SK-N-SH (cell line): Measurements from ENCODE around the gene SH3RF2. TPM values are rescaled to one million over a fixed set of nuclear protein-coding genes. Genes with fewer than 3 reads are reported as not detected.

Source experiments
- CTCF ChIA-PET: fragments of 300-600, 350-600 bp; formaldehyde crosslinking; extraction: SDS; loops from one replicate; lab custom pipeline; 2021; lab: Yijun Ruan, JAX
- POLR2A ChIA-PET: fragments of 350-600 bp; sonication (Branson Sonifier 250); formaldehyde crosslinking; extraction: SDS; loops from one replicate; lab custom pipeline; 2020; ENCODE audit warnings: antibody characterized with exemption, inconsistent platforms; lab: Yijun Ruan, JAX
- DNase-seq: peaks from one replicate; pipeline ENCODE4 v3.0.0; 2012
- H2AFZ ChIP-seq: fragments of 200-600 bp; sonication (generic); 2 replicates; pipeline ENCODE4 v1.8.1; 2016; ENCODE audit warnings: antibody characterized with exemption, mild to moderate bottlenecking, low read depth
- H3F3A ChIP-seq: fragments of 200-600 bp; sonication (generic); replicated peaks from 2 replicates; pipeline ENCODE3; 2016; ENCODE audit warnings: antibody characterized with exemption, mild to moderate bottlenecking; ENCODE audit not compliant: insufficient read depth
- H3K27ac ChIP-seq, 2 experiments: fragments of 200-500 bp in 1 of 2; fragments of 200-600 bp in 1 of 2; sonication (Bioruptor generic) in 1 of 2; sonication (generic), shearing (Covaris generic) in 1 of 2; 2 replicates each; pipeline versions ENCODE4 v1.5.1 to v1.6.1; 2014 to 2016; ENCODE audit warnings: low read depth in 2 of 2, inconsistent platforms in 1 of 2, low read length in 1 of 2, mild to moderate bottlenecking in 1 of 2, mixed read lengths in 1 of 2
- H3K27me3 ChIP-seq: fragments of 200-600 bp; sonication (generic), shearing (Covaris generic); 2 replicates; pipeline ENCODE4 v1.6.1; 2016; ENCODE audit warnings: mixed run types; ENCODE audit not compliant: insufficient read depth
- H3K36me3 ChIP-seq, 2 experiments: fragments of 200-500 bp in 1 of 2; fragments of 200-600 bp in 1 of 2; sonication (Bioruptor generic) in 1 of 2; sonication (generic) in 1 of 2; replicated peaks in 1 of 2; 2 replicates each; pipeline versions ENCODE3 to v1.5.1; 2014 to 2016; ENCODE audit warnings: low read length in 1 of 2, mild to moderate bottlenecking in 1 of 2; ENCODE audit not compliant: insufficient read depth in 2 of 2, control insufficient read depth in 1 of 2
- H3K4me1 ChIP-seq, 2 experiments: fragments of 200-500 bp in 1 of 2; fragments of 200-600 bp in 1 of 2; sonication (Bioruptor generic) in 1 of 2; sonication (generic), shearing (Covaris generic) in 1 of 2; 2 replicates each; pipeline versions ENCODE4 v1.5.1 to v1.6.1; 2014 to 2016; ENCODE audit warnings: low read depth in 1 of 2, low read length in 1 of 2, mixed run types in 1 of 2; ENCODE audit not compliant: insufficient read depth in 2 of 2, control insufficient read depth in 1 of 2
- H3K4me2 ChIP-seq: fragments of 200-600 bp; sonication (generic), shearing (Covaris generic); 2 replicates; pipeline ENCODE4 v1.6.1; 2017; ENCODE audit warnings: mixed run types
- H3K4me3 ChIP-seq, 2 experiments: fragments of 200-500 bp in 1 of 2; fragments of 200-600 bp in 1 of 2; sonication (Bioruptor generic) in 1 of 2; sonication (generic), shearing (Covaris generic) in 1 of 2; 2 replicates each; pipeline versions ENCODE4 v1.5.1 to v1.8.1; 2014 to 2016; ENCODE audit warnings: low read depth in 2 of 2, inconsistent platforms in 1 of 2, low read length in 1 of 2, mild to moderate bottlenecking in 1 of 2, mixed read lengths in 1 of 2, moderate library complexity in 1 of 2
- H3K79me2 ChIP-seq: fragments of 200-600 bp; sonication (generic); 2 replicates; pipeline ENCODE4 v1.8.1; 2017; ENCODE audit warnings: mild to moderate bottlenecking; ENCODE audit not compliant: insufficient read depth
- H3K9ac ChIP-seq: fragments of 200-600 bp; sonication (generic); 2 replicates; pipeline ENCODE4 v1.6.1; 2017; ENCODE audit warnings: mixed run types
- H3K9me2 ChIP-seq: fragments of 200-600 bp; sonication (generic); 2 replicates; pipeline ENCODE4 v1.6.1; 2017; ENCODE audit warnings: mixed run types
- H3K9me3 ChIP-seq: fragments of 200-600 bp; sonication (generic); 2 replicates; pipeline ENCODE4 v1.6.1; 2017; ENCODE audit warnings: mixed run types, mild to moderate bottlenecking, moderate library complexity
- H4K20me1 ChIP-seq: fragments of 200-600 bp; sonication (generic); 2 replicates; pipeline ENCODE4 v1.6.1; 2017; ENCODE audit warnings: mild to moderate bottlenecking, mixed run types; ENCODE audit not compliant: insufficient read depth
- CHD2 ChIP-seq: fragments of 150-350 bp; IDR thresholded peaks from 2 replicates; pipeline ENCODE4 v1.6.1; 2018; ENCODE audit warnings: low read length; ENCODE audit not compliant: partially characterized antibody
- EZH2phosphoT487 ChIP-seq: fragments of 200-600 bp; sonication (generic); IDR thresholded peaks from 2 replicates; pipeline ENCODE4 v1.6.1; 2017; ENCODE audit warnings: low read depth, mixed run types, mild to moderate bottlenecking, antibody characterized with exemption, moderate library complexity, borderline replicate concordance
- FOSL2 ChIP-seq: IDR thresholded peaks from 2 replicates; pipeline ENCODE4 v1.4.0; 2012; ENCODE audit warnings: low read depth, mild to moderate bottlenecking, moderate library complexity, borderline replicate concordance
- FOXJ3 ChIP-seq: sonication (generic); formaldehyde crosslinking; IDR thresholded peaks from 2 replicates; pipeline ENCODE4 v1.5.1; 2020; ENCODE audit warnings: mild to moderate bottlenecking, missing genetic modification reagents
- GATA2 ChIP-seq: sonication (generic); formaldehyde crosslinking; IDR thresholded peaks from 2 replicates; pipeline ENCODE4 v1.5.0; 2020; ENCODE audit warnings: mild to moderate bottlenecking, missing genetic modification reagents
- JUND ChIP-seq: IDR thresholded peaks from 2 replicates; pipeline ENCODE4 v1.4.0; 2012
- MEF2A ChIP-seq: IDR thresholded peaks from 2 replicates; pipeline ENCODE4 v1.4.0; 2012; ENCODE audit warnings: low read depth, borderline replicate concordance
- MXI1 ChIP-seq: IDR thresholded peaks from 2 replicates; pipeline ENCODE4 v1.6.1; 2012; ENCODE audit warnings: mild to moderate bottlenecking, low read depth, low read length, improper control_type of control experiment
- NFIC ChIP-seq: IDR thresholded peaks from 2 replicates; pipeline ENCODE4 v1.4.0; 2012; ENCODE audit warnings: borderline replicate concordance
- NRF1 ChIP-seq: IDR thresholded peaks from 2 replicates; pipeline ENCODE4 v1.6.1; 2012; ENCODE audit warnings: low read depth, mild to moderate bottlenecking, low read length
- PBX3 ChIP-seq: IDR thresholded peaks from 2 replicates; pipeline ENCODE4; 2012
- POLR2AphosphoS5 ChIP-seq: IDR thresholded peaks from 2 replicates; pipeline ENCODE4 v1.6.1; 2012; ENCODE audit warnings: low read depth, low read length
- REST ChIP-seq: IDR thresholded peaks from 2 replicates; pipeline ENCODE4 v1.6.1; 2012; ENCODE audit warnings: mild to moderate bottlenecking, low read depth, low read length, moderate library complexity
- RFX5 ChIP-seq: IDR thresholded peaks from 2 replicates; pipeline ENCODE4 v1.6.1; 2012; ENCODE audit warnings: mild to moderate bottlenecking, improper control_type of control experiment, low read length
- RXRA ChIP-seq: IDR thresholded peaks from 2 replicates; pipeline ENCODE4 v1.4.0; 2012; ENCODE audit warnings: low read depth, mild to moderate bottlenecking, borderline replicate concordance
- SIN3A ChIP-seq: IDR thresholded peaks from 2 replicates; pipeline ENCODE4 v1.6.1; 2012; ENCODE audit warnings: low read depth, mild to moderate bottlenecking, low read length, moderate library complexity, borderline replicate concordance
- TAF1 ChIP-seq: IDR thresholded peaks from 2 replicates; pipeline ENCODE4 v1.6.1; 2012; ENCODE audit warnings: low read depth, mild to moderate bottlenecking, low read length, moderate library complexity, borderline replicate concordance
- TEAD4 ChIP-seq: IDR thresholded peaks from 2 replicates; pipeline ENCODE4 v1.4.0; 2012; ENCODE audit warnings: mild to moderate bottlenecking, borderline replicate concordance; ENCODE audit not compliant: insufficient read depth
- USF1 ChIP-seq: IDR thresholded peaks from 2 replicates; pipeline ENCODE4 v1.4.0; 2012; ENCODE audit warnings: low read depth, borderline replicate concordance
- USF2 ChIP-seq: fragments of 150-350 bp; IDR thresholded peaks from 2 replicates; pipeline ENCODE4 v1.6.1; 2017; ENCODE audit warnings: antibody characterized with exemption, low read length, low read depth, borderline replicate concordance
- WGBS: methylation state at CpG from one replicate; pipeline ENCODE4 v1.1.6; 2017; ENCODE audit warnings: low lambda C conversion rate; 5-methylcytosine and 5-hydroxymethylcytosine counted together
- polyA plus RNA-seq, 3 experiments: library from polyadenylated mRNA; depleted of rRNA; stranded (reverse); fragments of >200 nt; gene quantifications; 2 replicates each; pipeline ENCODE4 v1.2.3, GENCODE V29; 2012

Gene SH3RF2
- polyA plus RNA-seq, 1 of the 3 experiments (the other 2 are of a cell fraction): 0.87 TPM

- Histone ChIP-seq H3K4me1 (peaks cover 9 to 37% of the 10 kb centered on the region in 2 experiments), H4K20me1 (no peaks in the 10 kb centered on the region), H2AFZ (no peak overlapping the region), H3K36me3 (no peaks in the 10 kb centered on the region), H3K4me3 (no peak overlapping the region), H3K9me2 (no peaks in the 10 kb centered on the region), H3K9ac (no peak overlapping the region), H3K27ac (no peak overlapping the region), H3K27me3 (no peaks in the 10 kb centered on the region), H3F3A (peaks cover 30% of the 10 kb centered on the region), H3K79me2 (no peaks in the 10 kb centered on the region)
- ChIA-PET POLR2A (no interaction called here), CTCF (interaction anchor here (0.6 to 2.0 kb wide), 2 partner anchors 11 to 105 kb away, joined by 3 to 5 read pairs; no protein-coding TSS in a partner anchor)
- no peak for DNase-seq
- 91% methylated on average over 2 of the region's 2 CpGs for WGBS
- TF ChIP-seq NFIC: peak; percentile 68
- TF ChIP-seq EZH2phosphoT487: no peak
- TF ChIP-seq, all 33 proteins: peak for 1
- H3K9me3 ChIP-seq: no peaks in the 10 kb centered on the region
- no peak overlapping the region for H3K4me2 ChIP-seq
Measured at GRCh38 chr5:145943674-145944121, 7.3 kb downstream of the SH3RF2 start.

GRCh38 chr5:145944328-145944727, 8.0 kb downstream of the SH3RF2 start:
- H3K4me3 ChIP-seq: no peak overlapping the region
- no peaks in the 10 kb centered on the region for H3K36me3 ChIP-seq
- DNase-seq: no peak
- no peak overlapping the region for H3K9ac ChIP-seq
- no peaks in the 10 kb centered on the region for H3K27me3 ChIP-seq
- POLR2A ChIA-PET: no interaction called here
- H3K27ac ChIP-seq: no peak overlapping the region
- H3K4me2 ChIP-seq: no peak overlapping the region
- CTCF ChIA-PET: interaction anchor here (2.0 kb wide), 1 partner anchor 105 kb away, joined by 5 read pairs; no protein-coding TSS in a partner anchor
- H3K79me2 ChIP-seq: no peaks in the 10 kb centered on the region
- peaks cover 30% of the 10 kb centered on the region for H3F3A ChIP-seq
- peaks cover 3 to 37% of the 10 kb centered on the region in 2 experiments; a peak in 2 of 4 replicates for H3K4me1 ChIP-seq
- WGBS: 75% methylated on average over 3 of the region's 3 CpGs
- no peaks in the 10 kb centered on the region for H4K20me1 ChIP-seq
- no peaks in the 10 kb centered on the region for H3K9me3 ChIP-seq
- no peaks in the 10 kb centered on the region for H3K9me2 ChIP-seq
- H2AFZ ChIP-seq: no peak overlapping the region
- no peak for TF ChIP-seq GATA2 (CRISPR knock-in tag)
- no peak for TF ChIP-seq POLR2AphosphoS5
- no peak for TF ChIP-seq EZH2phosphoT487
- TF ChIP-seq MXI1: no peak
- no peak for TF ChIP-seq TAF1
- no peak for TF ChIP-seq CHD2
- TF ChIP-seq TEAD4: no peak
- TF ChIP-seq REST: no peak
- no peak for TF ChIP-seq SIN3A
- TF ChIP-seq JUND: no peak
- no peak for TF ChIP-seq NRF1
- no peak for TF ChIP-seq USF2
- no peak for TF ChIP-seq FOXJ3
- no peak for TF ChIP-seq RXRA
- TF ChIP-seq USF1: no peak
- no peak for TF ChIP-seq RFX5
- no peak for TF ChIP-seq PBX3
- no peak for TF ChIP-seq FOSL2
- no peak for TF ChIP-seq MEF2A
